ENCODE data around the gene JAM3.
A peak's percentile ranks its signal among the peaks of the same experiment; 100 is the strongest.
"Not testable (repeated sequence)": the region's sequence is repeated elsewhere in the genome, so short reads cannot be mapped to it uniquely, and the experiment has no call there.

JAM3 gene

DNA sequence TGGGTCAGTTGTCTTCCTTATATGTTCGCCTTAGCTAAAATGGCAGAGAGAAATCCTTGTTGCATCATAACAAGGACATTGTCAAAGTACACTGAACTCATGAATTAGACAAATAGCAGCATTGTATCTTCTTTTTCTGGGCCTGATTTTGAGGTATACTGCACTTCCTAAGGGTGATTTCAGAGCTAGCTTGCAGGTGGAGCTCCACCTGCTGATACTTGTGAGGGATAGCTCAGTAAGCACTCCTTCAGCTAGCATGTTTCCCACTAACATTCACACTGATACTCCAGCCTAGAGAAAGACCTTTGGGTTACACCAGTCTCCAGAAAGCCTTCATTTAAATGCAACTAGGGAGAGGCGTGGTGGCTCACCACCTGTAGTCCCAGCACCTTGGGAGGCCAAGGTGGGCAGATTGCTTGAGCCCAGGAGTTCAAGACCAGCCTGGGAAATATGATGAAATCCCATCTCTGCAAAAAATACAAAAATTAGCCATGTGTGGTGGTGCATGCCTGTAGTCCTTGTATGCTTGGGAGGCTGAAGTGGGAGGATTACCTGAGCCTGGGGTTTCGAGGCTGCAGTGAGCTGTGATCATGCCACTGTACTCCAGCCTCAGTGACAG lies 29.8 kb downstream of the JAM3 start:
- DNase-seq (ENCODE audit: low spot score) = no peak

- no peak for DNase-seq (ENCODE audit: low spot score)
Observed at GRCh38 chr11:134100171-134100570, 31.3 kb downstream of the JAM3 start.

- no peak for DNase-seq (ENCODE audit: low spot score)
Observed at GRCh38 chr11:134101282-134101681, 32.4 kb downstream of the JAM3 start.

- no peak for DNase-seq (ENCODE audit: low spot score)
Observed at GRCh38 chr11:134110252-134110815, 41.5 kb downstream of the JAM3 start.

DNA sequence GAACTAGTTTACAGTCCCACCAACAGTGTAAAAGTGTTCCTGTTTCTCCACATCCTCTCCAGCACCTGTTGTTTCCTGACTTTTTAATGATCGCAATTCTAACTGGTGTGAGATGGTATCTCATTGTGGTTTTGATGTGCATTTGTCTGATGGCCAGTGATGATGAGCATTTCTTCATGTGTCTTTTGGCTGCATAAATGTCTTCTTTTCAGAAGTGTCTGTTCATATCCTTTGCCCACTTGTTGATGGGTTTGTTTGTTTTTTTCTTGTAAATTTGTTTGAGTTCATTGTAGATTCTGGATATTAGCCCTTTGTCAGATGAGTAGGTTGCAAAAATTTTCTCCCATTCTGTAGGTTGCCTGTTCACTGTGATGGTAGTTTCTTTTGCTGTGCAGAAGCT lies 44.9 kb downstream of the JAM3 start:
- DNase-seq (ENCODE audit: low spot score) = not testable (repeated sequence)

GRCh38 chr11:134116210-134116609 lies 47.3 kb downstream of the JAM3 start:
- no peak for DNase-seq (ENCODE audit: low spot score)

DNA sequence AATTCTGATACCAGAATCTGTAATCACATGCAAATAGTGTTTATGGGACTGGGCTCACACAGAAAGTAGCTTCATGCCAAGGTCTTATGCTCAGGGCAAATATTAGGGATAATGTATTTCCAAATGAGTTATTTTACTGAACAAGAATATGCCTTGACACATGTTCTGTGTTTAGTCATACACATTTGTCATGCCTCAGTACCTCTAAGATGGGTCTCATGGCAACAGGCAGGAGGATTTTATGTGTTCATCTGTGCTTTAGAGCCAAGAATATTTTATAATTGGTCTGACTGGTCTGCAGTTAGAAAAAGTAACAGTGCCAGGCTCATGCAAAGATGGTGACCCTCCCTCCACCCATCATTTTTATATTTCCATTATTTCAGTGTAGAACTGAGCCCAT lies 49.1 kb downstream of the JAM3 start:
- DNase-seq (ENCODE audit: low spot score) = no peak

DNA sequence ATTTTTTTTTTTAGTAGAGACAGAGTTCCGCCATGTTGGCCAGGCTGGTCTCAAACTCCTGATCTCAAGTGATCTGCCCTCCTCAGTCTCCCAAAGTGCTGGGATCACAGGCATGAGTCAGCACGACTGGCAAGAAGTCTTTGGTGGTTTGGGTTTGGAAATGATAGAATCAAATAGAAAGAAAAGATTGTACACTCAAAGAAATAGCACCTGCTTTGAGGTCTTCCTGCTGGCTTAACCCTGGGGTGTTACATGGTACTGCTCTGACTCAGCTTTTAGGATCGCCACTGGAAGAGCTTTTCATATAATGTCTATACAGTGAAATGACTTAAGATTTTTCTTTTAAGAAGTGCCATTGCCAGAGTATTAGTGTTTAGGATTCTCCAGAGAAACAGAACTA lies 50.2 kb downstream of the JAM3 start:
- no peak for DNase-seq (ENCODE audit: low spot score)

- no peak for DNase-seq (ENCODE audit: low spot score)
Observed at GRCh38 chr11:134120143-134120850, 51.4 kb downstream of the JAM3 start.

- DNase-seq (ENCODE audit: low spot score) = no peak
Observed at GRCh38 chr11:134120921-134121526, 52.2 kb downstream of the JAM3 start.

DNA sequence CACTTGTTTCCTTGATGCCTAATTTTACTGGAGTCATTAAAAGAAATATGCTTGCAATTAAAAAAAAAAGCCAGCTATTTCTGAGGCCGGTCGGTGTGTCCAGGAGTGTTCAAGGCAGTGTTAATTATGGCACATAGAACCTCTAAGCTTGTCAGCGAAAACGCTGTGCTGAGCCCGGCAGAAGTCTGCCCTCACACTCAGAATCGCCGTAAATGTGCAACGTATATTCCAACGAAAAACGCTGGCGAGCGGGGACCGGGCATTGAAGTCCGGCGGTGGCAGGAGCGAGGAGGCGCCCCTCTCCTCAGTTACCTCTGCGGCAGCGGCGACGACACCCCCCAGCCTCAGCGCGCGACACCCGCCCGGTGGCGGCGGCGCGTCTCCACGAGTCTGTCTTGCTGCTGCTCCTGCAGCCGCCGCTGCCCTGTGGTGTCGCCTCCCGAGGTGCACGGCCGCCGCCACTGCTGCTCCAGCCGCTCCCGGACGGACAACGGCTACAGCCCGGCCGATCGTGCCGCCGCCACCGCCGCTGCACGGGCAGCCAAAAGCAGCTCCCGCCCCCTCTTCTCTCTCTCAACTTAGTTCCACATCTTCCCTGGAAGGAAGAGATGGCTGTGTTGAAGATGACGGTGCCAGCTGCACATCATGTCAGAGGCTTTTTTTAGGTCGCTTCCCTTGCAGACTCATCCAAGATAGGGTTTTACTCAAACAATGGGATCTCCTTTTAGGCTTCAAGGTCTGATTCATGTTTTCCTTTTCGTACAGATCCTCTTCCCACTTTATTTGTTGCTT lies 56.0 kb downstream of the JAM3 start:
- no peak for DNase-seq (ENCODE audit: low spot score)

GRCh38 chr11:134125507-134125906 lies 56.6 kb downstream of the JAM3 start:
- DNase-seq (ENCODE audit: low spot score) = no peak

DNA sequence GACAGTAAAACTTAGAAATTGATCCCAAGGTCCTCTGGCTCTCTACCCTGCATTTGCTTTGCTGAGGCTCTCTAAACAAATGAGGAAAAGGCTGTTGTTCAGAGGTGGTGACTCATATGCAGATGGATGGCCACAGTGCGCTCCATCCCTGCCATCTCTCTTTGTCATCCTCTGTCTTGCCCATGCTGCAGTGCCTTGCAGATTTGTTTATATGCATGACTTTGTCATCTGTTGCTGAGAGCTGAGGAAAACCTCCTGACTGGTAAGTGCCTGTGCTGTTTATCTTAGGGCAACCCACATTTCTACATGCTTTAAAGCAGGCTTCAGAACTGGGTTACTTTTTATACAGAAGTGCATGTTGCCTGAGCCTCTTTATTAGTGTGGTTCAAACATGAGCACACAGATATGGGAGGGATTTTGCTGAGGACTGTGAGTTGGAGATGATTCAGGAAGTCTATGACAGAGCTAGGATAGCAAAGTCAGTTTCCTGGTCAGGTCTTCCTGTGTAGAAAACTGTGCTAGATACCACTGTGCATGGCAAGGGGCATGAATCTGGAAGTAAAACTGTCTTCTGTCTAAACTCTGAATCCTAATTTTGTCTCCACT lies 57.4 kb downstream of the JAM3 start:
- DNase-seq (ENCODE audit: low spot score) = no peak

- DNase-seq (ENCODE audit: low spot score) = no peak
Observed at GRCh38 chr11:134131628-134132244, 62.9 kb downstream of the JAM3 start.

DNA sequence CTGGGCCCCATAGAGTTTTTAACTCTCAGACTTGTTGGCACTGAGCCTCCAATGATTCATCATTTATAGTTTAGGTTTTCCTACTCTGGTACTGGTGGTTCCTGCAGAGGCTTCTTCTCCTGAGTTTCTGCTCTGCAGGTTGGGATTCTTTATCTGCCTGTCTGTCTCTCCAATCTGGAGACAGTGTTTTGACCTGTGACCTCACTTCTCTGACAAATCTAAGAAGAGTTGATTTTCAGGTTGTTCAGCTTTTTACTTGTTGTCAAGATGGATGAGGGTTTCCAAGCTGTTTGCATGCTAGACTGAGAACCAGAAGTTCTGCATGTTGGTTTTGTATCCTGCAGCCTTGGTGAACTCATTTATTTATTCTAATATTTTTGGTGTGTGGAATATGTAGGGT lies 63.9 kb downstream of the JAM3 start:
- no peak for DNase-seq (ENCODE audit: low spot score)

GRCh38 chr11:134134167-134134566 lies 65.3 kb downstream of the JAM3 start:
- no peak for DNase-seq (ENCODE audit: low spot score)

GRCh38 chr11:134138376-134138775 lies 69.5 kb downstream of the JAM3 start:
- no peak for DNase-seq (ENCODE audit: low spot score)

- no peak for DNase-seq (ENCODE audit: low spot score)
Observed at GRCh38 chr11:134139303-134139872, 70.5 kb downstream of the JAM3 start.

- peak; percentile 60 for DNase-seq (ENCODE audit: low spot score)
Observed at GRCh38 chr11:134139873-134140331, 71.0 kb downstream of the JAM3 start.

GRCh38 chr11:134140961-134141490 lies 72.2 kb downstream of the JAM3 start:
- no peak for DNase-seq (ENCODE audit: low spot score)
